ENCODE results near the gene NFIL3.

Gene NFIL3

DNA sequence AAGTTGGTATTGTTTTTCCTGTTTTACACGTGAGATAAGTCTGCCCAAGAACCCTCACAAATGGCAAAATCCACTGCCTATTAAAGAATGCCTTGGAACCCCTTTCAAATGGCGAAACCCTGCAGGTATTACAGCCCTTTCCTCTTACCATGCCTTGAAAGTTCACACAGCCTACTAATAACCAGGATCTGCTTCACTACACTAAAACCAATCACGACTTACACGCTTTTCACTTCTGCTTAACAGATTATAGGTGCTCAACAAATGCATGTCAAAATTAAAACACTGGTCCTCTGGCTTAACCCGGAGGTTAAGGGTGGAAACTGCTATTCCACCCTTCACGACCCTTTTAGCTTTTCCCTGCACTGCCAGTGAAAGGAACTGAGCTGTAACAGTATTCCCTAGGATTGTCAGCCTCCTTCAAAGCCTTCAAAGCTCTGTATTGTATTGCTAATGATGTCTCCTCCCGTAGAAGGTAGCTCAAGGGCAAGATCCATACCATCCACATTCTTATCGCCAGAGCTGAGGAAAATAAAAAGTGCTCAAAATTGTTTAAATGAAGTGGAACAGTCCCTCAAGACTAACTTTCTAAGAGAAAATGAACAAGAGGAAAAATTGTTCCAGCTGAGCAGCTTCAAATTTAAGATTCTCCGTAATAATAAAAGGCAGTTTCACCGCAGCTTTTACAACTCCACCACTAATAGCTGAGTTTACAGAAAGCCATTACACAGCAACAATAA, 62.9 kb downstream of the NFIL3 start:
- in situ Hi-C loops (cut with HindIII; ENCODE audit: low sequenced_read_pairs) = no loop called here

DNA sequence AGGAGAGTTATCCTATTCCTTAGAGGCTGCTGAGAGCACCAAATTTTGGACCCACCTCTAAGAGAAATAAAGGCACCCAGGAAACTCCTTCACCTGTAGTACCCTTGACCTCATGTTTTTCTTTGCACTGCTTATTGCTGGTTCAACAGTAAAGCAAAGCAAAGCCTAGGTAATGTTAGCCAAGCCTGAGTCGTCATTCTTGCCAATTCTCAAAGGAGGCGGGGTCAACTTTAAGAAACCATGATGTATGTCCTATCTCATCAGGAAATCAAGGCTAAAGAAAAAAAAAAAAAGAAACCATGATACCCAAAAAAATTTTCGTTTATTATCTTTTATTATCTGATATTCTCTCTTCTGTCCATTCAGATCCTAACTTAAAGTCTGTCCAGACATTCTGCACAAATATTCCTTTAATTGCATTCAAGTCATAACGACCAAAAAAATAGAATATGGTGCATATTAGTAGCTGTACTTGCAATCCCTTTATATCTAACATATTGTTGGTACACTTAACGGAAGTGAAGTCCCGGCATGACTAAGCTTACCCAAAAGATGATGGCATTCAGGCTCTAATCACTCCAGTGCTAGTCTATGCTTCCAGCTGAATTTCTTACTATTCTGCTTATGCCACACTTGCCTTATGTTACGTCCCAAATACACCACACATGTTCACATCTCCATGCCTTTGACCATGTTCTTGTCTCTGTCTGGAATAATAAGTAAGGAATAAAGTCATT, 63.7 kb downstream of the NFIL3 start:
- in situ Hi-C loops (cut with HindIII; ENCODE audit: low sequenced_read_pairs) = no loop called here

DNA sequence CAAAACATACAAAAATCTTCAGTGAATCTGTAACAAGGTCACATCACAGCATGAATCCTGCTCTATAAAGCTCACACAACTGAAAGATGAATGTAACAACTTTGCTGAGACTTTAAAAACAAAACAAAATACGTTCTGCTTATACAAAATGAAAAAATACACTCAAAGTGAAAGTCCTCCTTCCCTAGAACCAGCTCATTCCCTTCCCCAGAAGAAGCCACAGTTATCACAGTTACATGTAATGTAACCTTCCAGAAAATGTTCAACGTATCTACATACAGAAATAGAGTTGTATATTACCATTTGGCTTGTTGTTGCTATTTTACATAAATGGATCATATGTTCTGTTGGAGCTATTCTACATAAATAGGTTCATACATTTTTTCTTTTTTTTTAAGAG, 64.5 kb downstream of the NFIL3 start:
- in situ Hi-C loops (cut with HindIII; ENCODE audit: low sequenced_read_pairs) = no loop called here
